H9 (cell line): Measurements from ENCODE around the gene CPNE8. TPM values are rescaled to one million over a fixed set of nuclear protein-coding genes. Genes with fewer than 3 reads are reported as not detected.

Experiments
- DNase-seq: peaks from one replicate; pipeline ENCODE4 v3.0.0-alpha.2; 2017
- H2AFZ ChIP-seq: one replicate; pipeline ENCODE4 v1.6.1; 2013; ENCODE audit warnings: mild to moderate bottlenecking, low read length, control low read depth, moderate library complexity
- H2AK5ac ChIP-seq: 2 replicates; pipeline ENCODE4 v1.6.1; 2013; ENCODE audit warnings: low read length, control low read depth, mixed read lengths; ENCODE audit not compliant: insufficient read length
- H2BK120ac ChIP-seq: one replicate; pipeline ENCODE4 v1.6.1; 2013; ENCODE audit warnings: low read depth, mild to moderate bottlenecking, low read length, control low read depth, inconsistent platforms; ENCODE audit not compliant: poor library complexity, severe bottlenecking
- H2BK12ac ChIP-seq: 2 replicates; pipeline ENCODE4 v1.6.1; 2013; ENCODE audit warnings: low read length, control low read depth, mixed read lengths, low read depth; ENCODE audit not compliant: insufficient read length
- H2BK15ac ChIP-seq: 2 replicates; pipeline ENCODE4 v1.6.1; 2013; ENCODE audit warnings: low read depth, low read length, control low read depth
- H2BK20ac ChIP-seq: one replicate; pipeline ENCODE4 v1.6.1; 2013; ENCODE audit warnings: low read depth, mild to moderate bottlenecking, low read length, control low read depth, inconsistent platforms; ENCODE audit not compliant: poor library complexity, severe bottlenecking
- H2BK5ac ChIP-seq: 2 replicates; pipeline ENCODE4 v1.6.1; 2013; ENCODE audit warnings: low read length, control low read depth, mixed read lengths; ENCODE audit not compliant: insufficient read length
- H3K14ac ChIP-seq: 2 replicates; pipeline ENCODE4 v1.6.1; 2013; ENCODE audit warnings: low read length, control low read depth; ENCODE audit not compliant: insufficient read depth
- H3K18ac ChIP-seq: 2 replicates; pipeline ENCODE4 v1.6.1; 2013; ENCODE audit warnings: low read depth, mild to moderate bottlenecking, mixed read lengths, low read length, control low read depth; ENCODE audit not compliant: insufficient read length
- H3K23ac ChIP-seq: 2 replicates; pipeline ENCODE4 v1.6.1; 2013; ENCODE audit warnings: low read length, control low read depth, mixed read lengths, low read depth; ENCODE audit not compliant: insufficient read length
- H3K23me2 ChIP-seq: 2 replicates; pipeline ENCODE4 v1.6.1; 2013; ENCODE audit warnings: low read depth, mild to moderate bottlenecking, mixed read lengths, low read length, control low read depth; ENCODE audit not compliant: insufficient read length, poor library complexity, severe bottlenecking
- H3K27ac ChIP-seq: 2 replicates; pipeline ENCODE4 v1.5.1; 2013; ENCODE audit warnings: low read length, control low read depth, mixed read lengths, low read depth; ENCODE audit not compliant: insufficient read length
- H3K27me3 ChIP-seq: 2 replicates; pipeline ENCODE4 v1.6.1; 2013; ENCODE audit warnings: low read length, control low read depth, inconsistent platforms; ENCODE audit not compliant: insufficient read depth
- H3K4ac ChIP-seq: 2 replicates; pipeline ENCODE4 v1.6.1; 2013; ENCODE audit warnings: low read depth, mild to moderate bottlenecking, control low read depth, inconsistent platforms, low read length, moderate library complexity
- H3K4me1 ChIP-seq: 2 replicates; pipeline ENCODE4 v1.6.1; 2013; ENCODE audit warnings: low read length, control low read depth, inconsistent platforms; ENCODE audit not compliant: insufficient read depth
- H3K4me2 ChIP-seq: 2 replicates; pipeline ENCODE4 v1.6.1; 2013; ENCODE audit warnings: low read length, control low read depth, mixed read lengths; ENCODE audit not compliant: insufficient read length, insufficient read depth
- H3K56ac ChIP-seq: 2 replicates; pipeline ENCODE4 v1.6.1; 2013; ENCODE audit warnings: low read depth, mild to moderate bottlenecking, mixed read lengths, low read length, control low read depth; ENCODE audit not compliant: insufficient read length
- H3K79me1 ChIP-seq: 2 replicates; pipeline ENCODE4 v1.6.1; 2013; ENCODE audit warnings: low read depth, mild to moderate bottlenecking, moderate library complexity, low read length, control low read depth, inconsistent platforms; ENCODE audit not compliant: insufficient read depth, poor library complexity, severe bottlenecking
- H3K79me2 ChIP-seq: 2 replicates; pipeline ENCODE4 v1.6.1; 2013; ENCODE audit warnings: low read length, control low read depth, inconsistent platforms; ENCODE audit not compliant: insufficient read depth
- H3K9ac ChIP-seq: 2 replicates; pipeline ENCODE4 v1.6.1; 2013; ENCODE audit warnings: low read length, control low read depth, mixed read lengths; ENCODE audit not compliant: insufficient read length; ENCODE audit errors: extremely low read depth
- H3K9me3 ChIP-seq: one replicate; pipeline ENCODE4 v1.6.1; 2013; ENCODE audit warnings: low read depth, low read length, inconsistent platforms; ENCODE audit not compliant: control insufficient read depth
- H3T11ph ChIP-seq: one replicate; pipeline ENCODE4 v1.6.1; 2013; ENCODE audit warnings: mild to moderate bottlenecking, low read length, control low read depth, inconsistent platforms
- H4K20me1 ChIP-seq: one replicate; pipeline ENCODE4 v1.6.1; 2013; ENCODE audit not compliant: control insufficient read depth, insufficient read length, insufficient read depth
- H4K5ac ChIP-seq: 2 replicates; pipeline ENCODE4 v1.6.1; 2013; ENCODE audit warnings: low read depth, mild to moderate bottlenecking, mixed read lengths, low read length, control low read depth; ENCODE audit not compliant: insufficient read length
- H4K8ac ChIP-seq: replicated peaks from 2 replicates; pipeline ENCODE4 v1.6.1; 2013; ENCODE audit warnings: low read length, control low read depth, mixed read lengths, low read depth; ENCODE audit not compliant: insufficient read length
- H4K91ac ChIP-seq: 2 replicates; pipeline ENCODE4 v1.6.1; 2013; ENCODE audit warnings: low read depth, mild to moderate bottlenecking, moderate library complexity, mixed read lengths, low read length, control low read depth; ENCODE audit not compliant: insufficient read length
- H3K27ac Mint-ChIP-seq, 3 experiments: 2 replicates in 2 of 3; 3 replicates in 1 of 3; pipeline ENCODE4 v1.8.0; 2020 to 2021; ENCODE audit warnings: mixed read lengths in 3 of 3, mild to moderate bottlenecking in 1 of 3, moderate library complexity in 1 of 3
- H3K27me3 Mint-ChIP-seq: 2 replicates; pipeline ENCODE4 v1.8.0; 2021; ENCODE audit warnings: low read depth, mild to moderate bottlenecking, moderate library complexity, mixed read lengths
- H3K36me3 Mint-ChIP-seq, 3 experiments: 2 replicates in 2 of 3; 3 replicates in 1 of 3; pipeline ENCODE4 v1.8.0; 2020 to 2021; ENCODE audit warnings: low read depth in 3 of 3, mixed read lengths in 3 of 3; ENCODE audit not compliant: insufficient read depth in 1 of 3
- H3K4me1 Mint-ChIP-seq, 2 experiments: 2 replicates each; pipeline ENCODE4 v1.8.0; 2020; ENCODE audit warnings: mixed read lengths in 2 of 2
- H3K4me3 Mint-ChIP-seq, 2 experiments: 2 replicates in 1 of 2; 3 replicates in 1 of 2; pipeline ENCODE4 v1.8.0; 2020 to 2021; ENCODE audit warnings: mild to moderate bottlenecking in 2 of 2, mixed read lengths in 2 of 2, moderate library complexity in 1 of 2
- H3K9me3 Mint-ChIP-seq, 2 experiments: 2 replicates in 1 of 2; 3 replicates in 1 of 2; pipeline ENCODE4 v1.8.0; 2020; ENCODE audit warnings: mild to moderate bottlenecking in 2 of 2, mixed read lengths in 2 of 2, moderate library complexity in 1 of 2
- CTCF ChIP-seq: fragments of 200-600 bp; sonication (generic); conservative IDR thresholded peaks from 3 replicates; pipeline ENCODE4 v1.8.0; 2021; ENCODE audit warnings: antibody characterized with exemption, mild to moderate bottlenecking
- WGBS: extraction: QIAGEN DNeasy Blood & Tissue Kit; methylation state at CpG from one replicate; pipeline ENCODE4 v1.1.7; 2013; ENCODE audit warnings: missing lambda C conversion rate, low lambda C conversion rate, mixed read lengths; ENCODE audit not compliant: insufficient read length; ENCODE audit errors: extremely low coverage; 5-methylcytosine and 5-hydroxymethylcytosine counted together
- total RNA-seq: library from RNA; stranded (reverse); gene quantifications from 2 replicates; pipeline ENCODE4 v1.2.1, GENCODE V29; 2021

Gene CPNE8
- total RNA-seq, 1 experiment from 2014 or later, result 1.9 TPM

GRCh38 chr12:38887770-38888169 is 17.6 kb downstream of the CPNE8 start:
- Histone ChIP-seq H2BK15ac (no peak overlapping the region), H3K23ac (no peak overlapping the region), H3K4me1 (no peaks in the 10 kb centered on the region), H2BK20ac (no peak overlapping the region), H3K18ac (no peak overlapping the region), H3K9ac (no peak overlapping the region), H3K27ac (no peak overlapping the region), H4K5ac (no peak overlapping the region), H2BK120ac (no peak overlapping the region), H4K20me1 (no peaks in the 10 kb centered on the region), H3K4ac (no peak overlapping the region), H3K23me2 (no peaks in the 10 kb centered on the region), H2BK5ac (no peak overlapping the region), H4K8ac (no peak overlapping the region), H2BK12ac (no peak overlapping the region), H3T11ph (no peak overlapping the region), H3K79me1 (no peaks in the 10 kb centered on the region), H3K56ac (no peak overlapping the region), H4K91ac (no peak overlapping the region), H3K9me3 (peaks cover 5% of the 10 kb centered on the region), H3K4me2 (no peak overlapping the region), H3K79me2 (no peaks in the 10 kb centered on the region), H3K14ac (no peak overlapping the region), H3K27me3 (no peaks in the 10 kb centered on the region; the same call in 1 of the 2 replicates), H2AK5ac (no peak overlapping the region), H2AFZ (no peak overlapping the region)
- H3K4me1 Mint-ChIP-seq, result no peaks in the 10 kb centered on the region
- H3K4me3 Mint-ChIP-seq, result no peak overlapping the region
- peaks cover 8 to 14% of the 10 kb centered on the region in 2 experiments for H3K9me3 Mint-ChIP-seq
- H3K27me3 Mint-ChIP-seq, result no peaks in the 10 kb centered on the region
- no peak for TF ChIP-seq CTCF
- peaks cover 7 to 13% (median 13%) of the 10 kb centered on the region in 3 experiments for H3K36me3 Mint-ChIP-seq
- WGBS, result no CpG with 5 or more reads among the region's 1 CpG
- DNase-seq, result no peak
- H3K27ac Mint-ChIP-seq, result no peak overlapping the region
